Loucy (cell line): ENCODE results near the gene LHPP.

Experiments
- EZH2phosphoT487 ChIP-seq: fragments of 200-600 bp; IDR thresholded peaks from 2 replicates; pipeline ENCODE4 v1.6.1; 2018; ENCODE audit warnings: antibody characterized with exemption, mild to moderate bottlenecking, moderate library complexity, borderline replicate concordance
- TF ChIP-seq, protein P1 (sequence below): fragments of 200-600 bp; sonication (generic); conservative IDR thresholded peaks from 2 replicates; pipeline ENCODE4 v1.5.1; 2014; ENCODE audit warnings: mild to moderate bottlenecking, antibody characterized with exemption, low read length

DNA sequence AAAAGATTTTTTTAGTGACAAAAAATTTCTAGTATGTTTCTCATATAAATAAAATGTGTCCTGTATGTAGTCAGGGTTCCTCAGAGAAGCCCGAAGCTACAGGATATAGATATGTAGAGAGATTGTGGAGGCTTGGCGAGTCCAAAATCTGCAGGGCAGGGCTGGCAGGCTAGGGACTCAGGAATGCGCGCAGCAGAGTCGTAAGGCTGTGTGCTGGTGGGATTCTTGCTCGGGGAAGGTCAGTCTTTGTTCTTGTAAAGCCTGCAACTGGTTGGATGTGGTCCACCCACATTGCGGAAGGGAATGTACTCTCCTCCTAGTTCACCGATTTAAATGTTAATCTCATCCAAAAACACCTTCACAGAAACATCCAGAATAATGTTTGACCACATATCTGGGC is 30.6 kb downstream of the LHPP start:
- TF ChIP-seq, protein P1, sequence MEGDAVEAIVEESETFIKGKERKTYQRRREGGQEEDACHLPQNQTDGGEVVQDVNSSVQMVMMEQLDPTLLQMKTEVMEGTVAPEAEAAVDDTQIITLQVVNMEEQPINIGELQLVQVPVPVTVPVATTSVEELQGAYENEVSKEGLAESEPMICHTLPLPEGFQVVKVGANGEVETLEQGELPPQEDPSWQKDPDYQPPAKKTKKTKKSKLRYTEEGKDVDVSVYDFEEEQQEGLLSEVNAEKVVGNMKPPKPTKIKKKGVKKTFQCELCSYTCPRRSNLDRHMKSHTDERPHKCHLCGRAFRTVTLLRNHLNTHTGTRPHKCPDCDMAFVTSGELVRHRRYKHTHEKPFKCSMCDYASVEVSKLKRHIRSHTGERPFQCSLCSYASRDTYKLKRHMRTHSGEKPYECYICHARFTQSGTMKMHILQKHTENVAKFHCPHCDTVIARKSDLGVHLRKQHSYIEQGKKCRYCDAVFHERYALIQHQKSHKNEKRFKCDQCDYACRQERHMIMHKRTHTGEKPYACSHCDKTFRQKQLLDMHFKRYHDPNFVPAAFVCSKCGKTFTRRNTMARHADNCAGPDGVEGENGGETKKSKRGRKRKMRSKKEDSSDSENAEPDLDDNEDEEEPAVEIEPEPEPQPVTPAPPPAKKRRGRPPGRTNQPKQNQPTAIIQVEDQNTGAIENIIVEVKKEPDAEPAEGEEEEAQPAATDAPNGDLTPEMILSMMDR = no peak
- TF ChIP-seq EZH2phosphoT487 = no peak
